UCSD-AML1 (cell line): ENCODE data around the gene KRTAP3-2.

Source experiments
- DNase-seq: peaks from one replicate; lab custom pipeline; 2025; ENCODE audit not compliant: unreplicated experiment; lab: John Stamatoyannopoulos, UW

KRTAP3-2 gene

DNA sequence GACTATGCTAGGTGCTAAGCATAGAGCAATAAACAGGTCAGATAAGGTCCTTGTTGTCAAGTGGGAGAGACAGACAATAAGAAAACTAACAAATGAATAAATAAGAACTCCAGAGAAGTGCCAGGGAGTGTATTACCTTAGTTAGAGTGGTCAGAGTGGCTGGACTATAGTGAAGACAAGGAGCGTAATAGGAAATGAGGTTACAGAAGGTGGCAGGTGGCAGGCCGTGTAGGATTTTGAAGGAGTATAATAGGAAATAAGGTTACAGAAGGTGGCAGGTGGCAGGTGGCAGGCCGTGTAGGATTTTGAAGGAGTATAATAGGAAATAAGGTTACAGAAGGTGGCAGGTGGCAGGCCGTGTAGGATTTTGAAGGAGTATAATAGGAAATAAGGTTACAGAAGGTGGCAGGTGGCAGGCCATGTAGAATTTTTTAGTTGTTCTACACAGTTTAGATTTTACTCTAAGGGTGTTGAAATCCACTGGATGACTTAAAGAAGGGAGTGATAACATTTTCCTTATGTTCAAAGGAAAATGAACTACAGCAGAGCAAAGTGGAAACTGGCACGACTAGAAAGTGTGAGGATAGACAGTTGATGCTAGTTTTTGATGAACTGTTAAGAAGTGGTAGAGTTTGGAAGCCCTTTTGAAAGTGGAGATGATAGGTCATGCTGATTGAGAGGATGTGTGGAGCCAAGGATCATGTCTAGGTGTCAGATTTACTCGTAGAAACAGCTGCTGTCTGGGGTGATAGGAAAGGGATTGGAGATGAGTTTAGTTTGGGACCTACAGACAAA, 12.8 kb upstream of the KRTAP3-2 start:
- DNase-seq = no peak

DNA sequence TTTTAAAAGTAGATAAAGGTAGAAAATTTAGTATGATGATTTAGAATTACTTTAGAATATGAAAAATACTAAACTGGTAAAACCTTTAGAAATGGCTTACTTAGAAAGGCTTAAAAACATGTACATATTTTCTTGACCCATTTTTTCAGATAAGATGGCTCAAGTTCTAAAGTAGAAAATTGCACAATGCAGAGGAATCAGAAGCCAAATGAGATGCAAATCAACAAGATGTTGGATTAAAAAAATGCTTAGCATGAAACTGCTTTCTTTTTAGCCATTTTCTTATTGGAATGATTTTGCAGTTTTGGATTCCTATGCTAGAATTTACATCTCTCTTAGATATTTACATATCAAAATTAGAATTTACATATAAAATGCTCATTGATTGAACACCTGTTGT, 10.7 kb upstream of the KRTAP3-2 start:
- no peak for DNase-seq

DNA sequence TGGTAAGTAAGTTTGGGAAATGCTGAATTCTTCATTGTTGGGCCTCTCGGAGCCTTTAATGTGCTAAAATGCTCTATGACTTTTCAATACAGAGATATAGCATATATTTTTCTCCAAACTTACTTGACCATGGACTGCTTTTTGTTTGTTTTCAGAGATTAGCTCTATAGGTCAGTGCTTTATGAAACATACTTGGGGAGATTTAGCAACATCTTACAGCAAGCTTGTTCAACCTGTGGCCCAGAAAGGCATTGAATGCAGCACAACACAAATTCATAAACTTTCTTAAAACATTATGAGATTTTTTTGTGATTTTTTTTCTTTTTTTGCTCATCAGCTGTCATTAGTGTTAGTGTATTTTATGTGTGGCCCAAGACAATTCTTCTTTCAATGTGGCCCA, 10.2 kb upstream of the KRTAP3-2 start:
- DNase-seq = no peak

- no peak for DNase-seq
Observed at GRCh38 chr17:41009301-41009760, 9.6 kb upstream of the KRTAP3-2 start.

- no peak for DNase-seq
Observed at GRCh38 chr17:41008811-41009210, 9.1 kb upstream of the KRTAP3-2 start, which contains the start of gene KRTAP3-1. TSS of gene KRTAP3-1 (minus strand) at chr17:41009128. CDS start at chr17:41009074, 54 bp downstream.

DNA sequence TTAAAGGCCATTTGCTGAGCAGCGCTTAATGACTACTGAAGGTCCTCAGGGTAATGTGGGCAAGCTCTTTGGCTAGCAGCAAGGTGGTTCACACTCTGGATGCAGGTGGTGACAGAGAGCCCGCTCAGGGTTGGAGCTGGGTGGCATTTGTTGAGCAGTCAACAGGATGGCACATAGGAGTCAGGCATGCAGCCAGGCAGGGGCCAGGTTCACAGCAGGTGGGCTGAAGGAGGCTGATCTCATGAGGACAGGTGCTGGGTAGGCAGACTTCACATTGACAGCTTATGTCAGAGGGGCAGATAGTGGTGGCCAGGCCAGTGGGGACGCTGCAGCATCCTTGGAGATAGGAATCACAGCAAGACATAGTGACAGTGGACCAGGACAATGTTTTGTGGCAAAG, 4.7 kb upstream of the KRTAP3-2 start:
- no peak for DNase-seq

DNA sequence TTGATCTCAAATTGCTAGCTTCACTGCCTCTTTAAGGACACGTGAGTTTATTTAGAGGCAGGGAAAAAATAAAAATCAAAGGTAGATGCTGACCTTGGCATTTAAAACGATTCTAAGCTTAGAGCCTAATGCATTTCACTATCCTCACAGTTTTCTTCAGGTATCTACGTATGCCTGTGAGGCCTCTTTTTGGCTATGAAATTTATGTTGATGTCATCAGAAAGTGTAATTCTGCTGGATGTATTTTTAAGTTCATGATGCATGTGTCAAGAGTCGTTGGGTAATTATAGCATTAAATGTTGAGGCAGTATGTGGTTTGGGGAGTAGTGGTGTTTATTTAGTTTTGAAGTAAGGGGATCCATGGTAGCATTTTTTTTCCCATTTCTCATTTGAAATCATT, 4.2 kb upstream of the KRTAP3-2 start:
- DNase-seq = no peak

GRCh38 chr17:41002814-41003213, 3.1 kb upstream of the KRTAP3-2 start:
- no peak for DNase-seq

DNA sequence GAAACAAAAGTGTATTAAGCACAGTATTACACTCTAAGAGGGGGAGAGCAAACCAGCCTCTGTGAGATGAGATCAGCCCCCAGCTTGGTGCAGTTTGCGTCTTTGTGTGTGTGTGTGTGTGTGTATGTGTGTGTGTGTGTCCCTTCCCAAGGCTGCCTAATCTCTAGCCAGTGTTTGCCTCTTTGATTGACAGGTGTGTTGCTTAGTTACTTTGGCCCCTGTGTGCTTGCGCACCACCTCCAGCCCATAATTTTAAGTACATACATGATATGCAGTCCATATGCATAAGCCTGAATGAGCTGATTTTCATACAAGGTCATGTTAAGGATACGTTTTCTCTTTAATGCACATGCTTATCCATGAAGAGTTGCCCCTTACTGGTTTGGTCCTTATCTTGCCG, 2.1 kb upstream of the KRTAP3-2 start:
- DNase-seq = no peak

GRCh38 chr17:40997361-40997760, 2.3 kb downstream of the KRTAP3-2 start:
- DNase-seq = no peak

GRCh38 chr17:40996829-40997228, 2.9 kb downstream of the KRTAP3-2 start:
- no peak for DNase-seq

DNA sequence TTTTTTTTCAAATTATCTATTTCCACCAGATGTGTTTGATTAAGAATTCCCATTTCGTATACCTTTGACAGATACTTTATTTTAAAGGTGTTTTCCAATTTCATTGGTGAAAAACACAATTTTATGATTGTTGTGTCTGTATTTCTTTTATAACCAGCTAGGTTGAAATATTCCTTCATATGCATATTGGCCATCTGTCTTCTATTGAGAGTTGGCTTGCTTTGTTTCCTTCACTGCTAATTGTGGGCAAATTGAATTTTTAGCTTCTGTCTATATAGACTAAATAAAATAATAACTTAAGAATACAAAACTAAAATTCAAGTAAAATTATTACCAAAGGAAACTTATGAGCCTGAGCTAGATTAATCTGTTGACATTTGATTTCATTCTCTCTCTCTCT, 4.6 kb downstream of the KRTAP3-2 start:
- DNase-seq = no peak

DNA sequence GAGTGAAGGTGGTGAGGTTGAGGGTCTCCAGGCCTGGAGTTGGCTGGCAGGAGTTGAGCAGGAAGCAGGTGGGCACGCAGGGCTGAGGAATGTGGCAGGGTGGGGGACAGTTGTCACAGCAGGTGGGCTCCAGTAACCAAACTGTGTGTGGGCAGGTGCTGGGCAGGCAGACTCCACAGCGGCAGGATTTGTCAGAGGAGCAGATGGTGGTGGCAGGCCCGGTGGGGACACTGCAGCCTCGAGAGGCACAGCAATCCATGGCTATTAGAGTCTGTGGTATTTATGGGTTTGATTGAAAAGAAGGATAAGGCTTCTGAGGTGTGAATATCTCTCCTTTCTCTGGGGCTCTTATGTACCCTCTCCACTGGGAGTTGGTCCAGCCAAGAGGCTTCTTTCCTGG, 5.9 kb downstream of the KRTAP3-2 start, which contains the start of gene KRTAP3-3:
Gene KRTAP3-3, minus strand, starts transcription at position 326 of the 400 bp plus-strand sequence. Its CDS starts 67 bp downstream, at position 259.
- no peak for DNase-seq

- DNase-seq = no peak
Observed at GRCh38 chr17:40993084-40993483, 6.6 kb downstream of the KRTAP3-2 start.

- no peak for DNase-seq
Observed at GRCh38 chr17:40992666-40993065, 7.0 kb downstream of the KRTAP3-2 start.

GRCh38 chr17:40986920-40987319, 12.8 kb downstream of the KRTAP3-2 start:
- DNase-seq = no peak

DNA sequence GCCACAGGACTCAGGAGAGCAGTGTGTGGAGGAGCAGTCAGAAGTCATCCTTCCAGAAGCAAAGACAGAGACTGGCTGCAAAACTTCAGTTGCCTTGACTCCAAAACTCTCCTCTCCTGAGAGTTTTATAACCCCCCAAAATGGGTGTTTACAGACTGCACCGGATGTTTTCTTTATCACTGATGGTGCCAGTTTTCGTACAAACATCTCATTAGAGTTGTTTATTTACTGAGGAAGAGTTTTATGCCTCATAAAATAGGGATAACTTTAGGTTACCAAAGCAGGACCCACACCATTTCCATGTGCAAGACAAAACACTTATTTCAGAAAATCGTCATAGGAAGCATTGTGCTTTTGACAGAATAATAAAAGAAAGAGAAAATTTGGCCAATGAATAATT, 15.5 kb downstream of the KRTAP3-2 start, which contains the start of gene KRT40:
Gene KRT40, minus strand, starts transcription at position 101 of the 400 bp plus-strand sequence. Its CDS starts 53 bp downstream, at position 48.
- DNase-seq = no peak

DNA sequence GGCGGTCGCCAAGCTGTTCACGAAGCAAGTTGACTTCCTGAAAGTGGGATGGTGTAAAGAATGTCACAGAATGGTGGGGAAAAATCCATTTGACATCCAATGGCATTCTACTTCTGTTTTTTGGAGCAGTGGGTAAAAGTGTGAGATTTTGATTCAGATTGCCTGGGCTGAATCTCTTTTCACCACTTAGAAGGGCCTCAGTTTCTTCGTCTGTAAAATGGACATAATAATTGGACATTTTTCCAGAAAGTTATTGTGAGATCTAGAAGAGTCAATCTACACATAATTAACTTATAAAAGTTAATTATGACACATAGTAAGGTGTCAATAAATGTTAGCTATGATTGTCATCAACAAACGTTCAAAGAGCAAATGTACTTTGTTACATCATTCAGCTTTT, 18.6 kb downstream of the KRTAP3-2 start:
- DNase-seq = no peak

DNA sequence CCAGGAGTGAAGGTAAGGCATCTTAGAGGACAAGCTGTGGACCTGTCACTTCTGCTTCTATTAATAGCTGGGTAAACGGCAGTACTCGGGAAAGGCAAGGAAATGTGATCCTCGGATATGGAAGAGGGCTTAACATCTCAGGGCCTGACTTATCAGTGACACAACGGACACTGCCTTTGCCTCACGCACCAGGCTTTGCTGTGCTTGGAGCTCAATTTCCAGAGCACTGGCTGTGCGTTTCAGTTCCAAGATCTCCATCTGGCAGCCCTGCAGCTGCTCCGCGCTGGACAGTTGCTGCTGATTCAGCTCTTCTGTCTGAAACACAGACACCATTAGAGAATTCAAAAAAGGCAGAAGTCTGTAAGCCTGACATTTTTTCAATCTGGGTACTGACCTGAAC, 19.1 kb downstream of the KRTAP3-2 start:
- no peak for DNase-seq

DNA sequence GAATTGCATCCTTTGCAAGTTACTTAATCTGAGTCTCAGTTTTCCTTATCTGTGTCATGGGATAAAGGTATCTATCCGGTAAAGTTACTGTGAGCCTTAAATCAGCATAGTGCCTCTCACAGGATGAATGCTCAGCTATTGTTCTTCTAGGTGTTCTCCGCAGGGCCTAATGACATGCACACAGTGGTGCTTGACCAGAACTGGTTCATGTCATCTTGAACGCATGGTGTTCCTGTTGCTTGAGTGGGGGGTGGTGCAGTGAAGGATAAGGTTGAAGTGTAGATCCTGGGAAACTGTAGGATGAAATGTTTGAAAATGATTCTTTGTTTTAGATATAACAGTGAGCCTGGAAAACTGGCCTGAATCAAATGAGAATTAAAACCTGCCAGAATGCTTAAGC, 19.6 kb downstream of the KRTAP3-2 start:
- no peak for DNase-seq

DNA sequence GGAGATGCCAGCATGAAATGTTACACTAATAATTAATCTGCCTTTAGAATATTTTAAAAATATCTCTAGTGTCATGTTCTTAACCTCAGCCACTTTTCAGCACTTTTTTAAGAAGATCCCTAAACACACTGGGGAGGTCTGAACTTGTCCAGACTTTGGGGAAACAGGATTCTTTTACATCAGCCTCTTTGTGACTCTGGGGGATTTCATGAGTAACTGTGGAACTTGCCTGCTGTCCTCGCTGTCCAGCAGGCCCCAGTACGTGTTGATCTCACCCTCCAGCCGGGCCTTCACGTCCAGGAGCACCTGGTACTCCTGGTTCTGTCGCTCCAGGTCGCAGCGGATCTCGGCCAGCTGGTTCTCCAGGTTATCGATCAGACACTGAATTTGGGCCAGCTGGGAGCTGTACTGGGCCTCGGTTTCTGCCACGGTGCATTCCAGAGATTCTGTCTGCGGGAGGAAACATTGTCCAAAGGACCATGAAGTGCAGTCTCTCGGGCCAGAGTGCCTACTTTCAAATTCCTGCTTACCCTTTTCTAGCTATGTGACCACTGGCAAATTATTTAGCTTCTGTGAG, 21.0 kb downstream of the KRTAP3-2 start:
- DNase-seq = no peak

DNA sequence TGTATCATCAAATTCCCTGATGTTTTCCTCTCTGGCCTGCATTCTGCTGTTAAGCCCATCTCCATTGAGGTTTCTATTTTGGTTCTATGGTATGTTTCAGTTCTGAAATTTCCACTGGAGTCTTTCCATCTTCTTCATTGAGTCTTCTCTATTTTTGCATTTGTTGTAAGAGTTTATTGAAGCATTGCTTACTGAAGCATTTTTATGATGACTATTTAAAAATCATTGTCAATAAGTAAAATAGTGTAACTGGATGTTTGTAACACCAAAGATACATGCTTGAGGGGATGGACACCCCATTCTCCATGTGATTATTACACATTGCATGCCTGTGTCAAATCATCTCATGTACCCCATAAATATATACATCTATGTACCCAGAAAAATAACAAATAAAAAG, 24.2 kb downstream of the KRTAP3-2 start:
- no peak for DNase-seq
